WTC11 (cell line): ENCODE data around the gene SHISAL1. TPM values are rescaled to one million over a fixed set of nuclear protein-coding genes. Genes with fewer than 3 reads are reported as not detected.

Experiments
- ATAC-seq: fragments of 200-7000 bp; cut with Tn5 transposase; 2 replicates; pipeline ENCODE4 v1.10.0; 2021; ENCODE audit warnings: mild to moderate bottlenecking, moderate library complexity
- CTCF ChIA-PET: fragments of 300-600 bp; sonication (Branson Sonifier 250); formaldehyde crosslinking; loops from one replicate; lab custom pipeline; 2021; ENCODE audit warnings: antibody characterized with exemption; lab: Charles Lee
- POLR2A ChIA-PET: fragments of 350-600 bp; sonication (Branson Sonifier 250); formaldehyde crosslinking; loops from one replicate; lab custom pipeline; 2021; ENCODE audit warnings: antibody characterized with exemption; lab: Charles Lee
- DNase-seq: peaks from one replicate; pipeline ENCODE4 v3.0.0; 2021; ENCODE audit warnings: low spot score
- H3K27ac Mint-ChIP-seq: 2 replicates; pipeline ENCODE4 v1.8.0; 2021; ENCODE audit warnings: mixed read lengths
- H3K27me3 Mint-ChIP-seq: 2 replicates; pipeline ENCODE4 v1.8.0; 2021; ENCODE audit warnings: low read depth, mild to moderate bottlenecking, moderate library complexity, mixed read lengths
- H3K36me3 Mint-ChIP-seq: 2 replicates; pipeline ENCODE4 v1.8.0; 2021; ENCODE audit warnings: mixed read lengths
- H3K4me1 Mint-ChIP-seq: 2 replicates; pipeline ENCODE4 v1.8.0; 2022; ENCODE audit warnings: mixed read lengths
- H3K4me3 Mint-ChIP-seq: 2 replicates; pipeline ENCODE4 v1.8.0; 2021; ENCODE audit warnings: mild to moderate bottlenecking, moderate library complexity, mixed read lengths
- H3K9me3 Mint-ChIP-seq: 2 replicates; pipeline ENCODE4 v1.8.0; 2021; ENCODE audit warnings: mixed read lengths
- ATF1 ChIP-seq: sonication (generic); formaldehyde crosslinking; IDR thresholded peaks from 2 replicates; pipeline ENCODE4 v1.8.1; 2023; ENCODE audit warnings: mild to moderate bottlenecking, moderate library complexity, missing genetic modification reagents
- CBFB ChIP-seq: sonication (generic); formaldehyde crosslinking; IDR thresholded peaks from 2 replicates; pipeline ENCODE4 v1.8.1; 2022; ENCODE audit warnings: mild to moderate bottlenecking, low read depth, missing genetic modification reagents
- ESRRA ChIP-seq: sonication (generic); formaldehyde crosslinking; IDR thresholded peaks from 2 replicates; pipeline ENCODE4 v1.8.1; 2022; ENCODE audit warnings: mild to moderate bottlenecking, missing genetic modification reagents, borderline replicate concordance
- ETV6 ChIP-seq: sonication (generic); formaldehyde crosslinking; IDR thresholded peaks from 2 replicates; pipeline ENCODE4 v1.8.1; 2022; ENCODE audit warnings: mild to moderate bottlenecking, missing genetic modification reagents
- FOXP1 ChIP-seq: sonication (generic); formaldehyde crosslinking; IDR thresholded peaks from 2 replicates; pipeline ENCODE4 v1.8.0; 2022; ENCODE audit warnings: missing genetic modification reagents, mild to moderate bottlenecking, moderate library complexity, borderline replicate concordance
- GABPB1 ChIP-seq: sonication (generic); formaldehyde crosslinking; IDR thresholded peaks from 2 replicates; pipeline ENCODE4 v1.8.1; 2023; ENCODE audit warnings: mild to moderate bottlenecking, missing genetic modification reagents
- GRHL2 ChIP-seq: fragments of 250-450 bp; sonication (Bioruptor Pico); IDR thresholded peaks from 2 replicates; pipeline ENCODE4 v1.8.0; 2022; ENCODE audit warnings: mild to moderate bottlenecking, moderate library complexity; ENCODE audit not compliant: insufficient replicate concordance, severe bottlenecking
- KAT7 ChIP-seq: sonication (generic); formaldehyde crosslinking; IDR thresholded peaks from 2 replicates; pipeline ENCODE4 v1.8.1; 2023; ENCODE audit warnings: missing genetic modification reagents, mild to moderate bottlenecking, borderline replicate concordance
- NFE2L1 ChIP-seq: sonication (generic); formaldehyde crosslinking; IDR thresholded peaks from 2 replicates; pipeline ENCODE4 v1.8.1; 2023; ENCODE audit warnings: missing genetic modification reagents
- RORB ChIP-seq: fragments of 250-450 bp; sonication (Bioruptor Pico); IDR thresholded peaks from 2 replicates; pipeline ENCODE4 v1.9.0; 2021; ENCODE audit warnings: mild to moderate bottlenecking
- SMAD4 ChIP-seq: sonication (generic); formaldehyde crosslinking; IDR thresholded peaks from 2 replicates; pipeline ENCODE4 v1.8.0; 2022; ENCODE audit warnings: mild to moderate bottlenecking, missing genetic modification reagents
- TEAD1 ChIP-seq: sonication (generic); formaldehyde crosslinking; IDR thresholded peaks from 2 replicates; pipeline ENCODE4 v1.8.0; 2022; ENCODE audit warnings: mild to moderate bottlenecking, missing genetic modification reagents
- total RNA-seq: library from RNA; stranded (reverse); gene quantifications from 3 replicates; pipeline ENCODE4 v1.2.3, GENCODE V29; 2021
- TF ChIP-seq, protein P1 (sequence below): sonication (generic); formaldehyde crosslinking; IDR thresholded peaks from 2 replicates; pipeline ENCODE4 v1.8.0; 2023; ENCODE audit warnings: missing genetic modification reagents, mild to moderate bottlenecking, borderline replicate concordance
- TF ChIP-seq, protein P2 (sequence below): sonication (generic); formaldehyde crosslinking; IDR thresholded peaks from 2 replicates; pipeline ENCODE4 v1.8.0; 2023; ENCODE audit warnings: mild to moderate bottlenecking, missing genetic modification reagents
- TF ChIP-seq, protein P3 (sequence below): sonication (generic); formaldehyde crosslinking; IDR thresholded peaks from 2 replicates; pipeline ENCODE4 v1.8.1; 2022; ENCODE audit warnings: missing genetic modification reagents, borderline replicate concordance
- TF ChIP-seq, protein P4 (sequence below): fragments of 250-450 bp; sonication (Bioruptor Pico); IDR thresholded peaks from 2 replicates; pipeline ENCODE4 v1.9.0; 2021; ENCODE audit warnings: mild to moderate bottlenecking
- TF ChIP-seq, protein P5 (sequence below): fragments of 250-450 bp; sonication (Bioruptor Pico); IDR thresholded peaks from 2 replicates; pipeline ENCODE4 v1.8.0; 2021; ENCODE audit warnings: mild to moderate bottlenecking

The SHISAL1 gene
- total RNA-seq, 1 experiment from 2014 or later, result 2.7 TPM

DNA sequence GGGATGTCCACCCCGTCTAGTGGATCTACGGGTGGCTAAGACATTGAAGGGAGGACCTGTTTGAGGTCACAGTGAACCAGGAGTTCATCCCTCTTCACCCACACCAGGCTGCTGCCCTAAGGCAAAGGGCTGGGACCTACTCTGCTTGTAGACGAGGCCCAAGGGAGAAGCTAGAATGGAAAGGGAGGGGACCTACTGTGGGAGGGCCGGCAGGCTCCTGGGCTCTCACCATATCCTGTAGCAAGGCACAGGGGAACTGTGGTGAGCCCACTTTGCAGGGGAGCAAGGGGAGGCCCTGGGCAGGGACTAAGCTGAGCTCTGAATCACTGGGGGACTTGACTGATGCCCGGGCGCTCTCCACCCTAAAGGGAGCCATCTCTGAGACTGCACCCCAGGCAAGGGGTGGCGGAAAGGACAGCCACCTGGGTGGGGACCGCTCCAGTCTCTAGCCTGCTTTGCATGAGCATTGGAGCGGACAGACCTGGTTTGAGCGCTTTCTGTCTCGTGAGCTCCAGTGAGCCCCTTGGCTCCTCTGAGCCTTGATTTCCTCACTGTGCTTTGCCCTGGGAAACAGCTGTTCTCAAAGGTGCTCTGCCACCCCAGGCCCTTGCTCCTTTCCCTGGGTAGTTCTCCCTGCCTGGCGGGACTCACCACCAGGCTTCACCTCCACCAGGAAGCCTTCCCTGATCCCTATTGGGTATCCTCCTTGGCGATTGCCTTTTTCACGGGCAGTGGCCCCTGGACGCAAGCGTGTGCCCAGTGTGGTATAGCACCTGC lies 107.8 kb downstream of the SHISAL1 start:
- ChIA-PET POLR2A (no interaction called here), CTCF (no interaction called here)
- TF ChIP-seq ATF1 (no peak), RORB (CRISPR knock-in tag) (no peak), NFE2L1 (CRISPR knock-in tag) (no peak), ETV6 (CRISPR knock-in tag) (no peak), KAT7 (no peak), ESRRA (CRISPR knock-in tag) (no peak), GRHL2 (no peak), CBFB (CRISPR knock-in tag) (no peak), FOXP1 (no peak), SMAD4 (CRISPR knock-in tag) (no peak)
- TF ChIP-seq, protein P1, sequence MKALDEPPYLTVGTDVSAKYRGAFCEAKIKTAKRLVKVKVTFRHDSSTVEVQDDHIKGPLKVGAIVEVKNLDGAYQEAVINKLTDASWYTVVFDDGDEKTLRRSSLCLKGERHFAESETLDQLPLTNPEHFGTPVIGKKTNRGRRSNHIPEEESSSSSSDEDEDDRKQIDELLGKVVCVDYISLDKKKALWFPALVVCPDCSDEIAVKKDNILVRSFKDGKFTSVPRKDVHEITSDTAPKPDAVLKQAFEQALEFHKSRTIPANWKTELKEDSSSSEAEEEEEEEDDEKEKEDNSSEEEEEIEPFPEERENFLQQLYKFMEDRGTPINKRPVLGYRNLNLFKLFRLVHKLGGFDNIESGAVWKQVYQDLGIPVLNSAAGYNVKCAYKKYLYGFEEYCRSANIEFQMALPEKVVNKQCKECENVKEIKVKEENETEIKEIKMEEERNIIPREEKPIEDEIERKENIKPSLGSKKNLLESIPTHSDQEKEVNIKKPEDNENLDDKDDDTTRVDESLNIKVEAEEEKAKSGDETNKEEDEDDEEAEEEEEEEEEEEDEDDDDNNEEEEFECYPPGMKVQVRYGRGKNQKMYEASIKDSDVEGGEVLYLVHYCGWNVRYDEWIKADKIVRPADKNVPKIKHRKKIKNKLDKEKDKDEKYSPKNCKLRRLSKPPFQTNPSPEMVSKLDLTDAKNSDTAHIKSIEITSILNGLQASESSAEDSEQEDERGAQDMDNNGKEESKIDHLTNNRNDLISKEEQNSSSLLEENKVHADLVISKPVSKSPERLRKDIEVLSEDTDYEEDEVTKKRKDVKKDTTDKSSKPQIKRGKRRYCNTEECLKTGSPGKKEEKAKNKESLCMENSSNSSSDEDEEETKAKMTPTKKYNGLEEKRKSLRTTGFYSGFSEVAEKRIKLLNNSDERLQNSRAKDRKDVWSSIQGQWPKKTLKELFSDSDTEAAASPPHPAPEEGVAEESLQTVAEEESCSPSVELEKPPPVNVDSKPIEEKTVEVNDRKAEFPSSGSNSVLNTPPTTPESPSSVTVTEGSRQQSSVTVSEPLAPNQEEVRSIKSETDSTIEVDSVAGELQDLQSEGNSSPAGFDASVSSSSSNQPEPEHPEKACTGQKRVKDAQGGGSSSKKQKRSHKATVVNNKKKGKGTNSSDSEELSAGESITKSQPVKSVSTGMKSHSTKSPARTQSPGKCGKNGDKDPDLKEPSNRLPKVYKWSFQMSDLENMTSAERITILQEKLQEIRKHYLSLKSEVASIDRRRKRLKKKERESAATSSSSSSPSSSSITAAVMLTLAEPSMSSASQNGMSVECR (CRISPR knock-in tag), result no peak
- TF ChIP-seq, protein P2, sequence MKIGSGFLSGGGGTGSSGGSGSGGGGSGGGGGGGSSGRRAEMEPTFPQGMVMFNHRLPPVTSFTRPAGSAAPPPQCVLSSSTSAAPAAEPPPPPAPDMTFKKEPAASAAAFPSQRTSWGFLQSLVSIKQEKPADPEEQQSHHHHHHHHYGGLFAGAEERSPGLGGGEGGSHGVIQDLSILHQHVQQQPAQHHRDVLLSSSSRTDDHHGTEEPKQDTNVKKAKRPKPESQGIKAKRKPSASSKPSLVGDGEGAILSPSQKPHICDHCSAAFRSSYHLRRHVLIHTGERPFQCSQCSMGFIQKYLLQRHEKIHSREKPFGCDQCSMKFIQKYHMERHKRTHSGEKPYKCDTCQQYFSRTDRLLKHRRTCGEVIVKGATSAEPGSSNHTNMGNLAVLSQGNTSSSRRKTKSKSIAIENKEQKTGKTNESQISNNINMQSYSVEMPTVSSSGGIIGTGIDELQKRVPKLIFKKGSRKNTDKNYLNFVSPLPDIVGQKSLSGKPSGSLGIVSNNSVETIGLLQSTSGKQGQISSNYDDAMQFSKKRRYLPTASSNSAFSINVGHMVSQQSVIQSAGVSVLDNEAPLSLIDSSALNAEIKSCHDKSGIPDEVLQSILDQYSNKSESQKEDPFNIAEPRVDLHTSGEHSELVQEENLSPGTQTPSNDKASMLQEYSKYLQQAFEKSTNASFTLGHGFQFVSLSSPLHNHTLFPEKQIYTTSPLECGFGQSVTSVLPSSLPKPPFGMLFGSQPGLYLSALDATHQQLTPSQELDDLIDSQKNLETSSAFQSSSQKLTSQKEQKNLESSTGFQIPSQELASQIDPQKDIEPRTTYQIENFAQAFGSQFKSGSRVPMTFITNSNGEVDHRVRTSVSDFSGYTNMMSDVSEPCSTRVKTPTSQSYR (CRISPR knock-in tag), result no peak
- TF ChIP-seq, protein P3, sequence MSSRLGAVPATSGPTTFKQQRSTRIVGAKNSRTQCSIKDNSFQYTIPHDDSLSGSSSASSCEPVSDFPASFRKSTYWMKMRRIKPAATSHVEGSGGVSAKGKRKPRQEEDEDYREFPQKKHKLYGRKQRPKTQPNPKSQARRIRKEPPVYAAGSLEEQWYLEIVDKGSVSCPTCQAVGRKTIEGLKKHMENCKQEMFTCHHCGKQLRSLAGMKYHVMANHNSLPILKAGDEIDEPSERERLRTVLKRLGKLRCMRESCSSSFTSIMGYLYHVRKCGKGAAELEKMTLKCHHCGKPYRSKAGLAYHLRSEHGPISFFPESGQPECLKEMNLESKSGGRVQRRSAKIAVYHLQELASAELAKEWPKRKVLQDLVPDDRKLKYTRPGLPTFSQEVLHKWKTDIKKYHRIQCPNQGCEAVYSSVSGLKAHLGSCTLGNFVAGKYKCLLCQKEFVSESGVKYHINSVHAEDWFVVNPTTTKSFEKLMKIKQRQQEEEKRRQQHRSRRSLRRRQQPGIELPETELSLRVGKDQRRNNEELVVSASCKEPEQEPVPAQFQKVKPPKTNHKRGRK (CRISPR knock-in tag), result no peak
- TF ChIP-seq, protein P4, sequence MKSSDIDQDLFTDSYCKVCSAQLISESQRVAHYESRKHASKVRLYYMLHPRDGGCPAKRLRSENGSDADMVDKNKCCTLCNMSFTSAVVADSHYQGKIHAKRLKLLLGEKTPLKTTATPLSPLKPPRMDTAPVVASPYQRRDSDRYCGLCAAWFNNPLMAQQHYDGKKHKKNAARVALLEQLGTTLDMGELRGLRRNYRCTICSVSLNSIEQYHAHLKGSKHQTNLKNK (CRISPR knock-in tag), result no peak

DNA sequence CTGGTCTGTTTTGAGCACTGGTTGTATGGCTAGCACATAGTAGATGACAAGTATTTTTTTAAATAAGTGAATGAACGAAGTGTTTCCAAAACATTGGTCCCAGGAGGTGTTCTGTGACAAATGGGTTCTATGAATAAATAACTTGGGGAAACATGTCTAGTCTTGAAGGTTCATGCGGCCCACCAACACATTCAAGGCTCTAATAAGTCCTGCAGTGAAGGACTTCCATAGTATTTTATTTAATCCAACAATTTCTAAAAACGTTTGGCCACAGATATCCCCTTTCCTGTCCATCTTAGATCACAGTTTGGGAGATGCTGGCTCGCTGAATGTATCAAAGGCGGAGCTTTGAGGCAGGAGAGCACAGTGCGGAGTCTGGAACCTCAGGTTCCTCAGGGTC lies 109.5 kb downstream of the SHISAL1 start:
- Mint-ChIP-seq H3K4me3 (no peak overlapping the region), H3K36me3 (no peaks in the 10 kb centered on the region), H3K27ac (no peak overlapping the region), H3K4me1 (no peaks in the 10 kb centered on the region), H3K9me3 (no peaks in the 10 kb centered on the region), H3K27me3 (no peaks in the 10 kb centered on the region; the same call in 1 of the 2 replicates)
- no peak for ATAC-seq
- DNase-seq, result no peak
- POLR2A ChIA-PET, result no interaction called here
- CTCF ChIA-PET, result no interaction called here
- TF ChIP-seq TEAD1, result no peak
- TF ChIP-seq, protein P5, sequence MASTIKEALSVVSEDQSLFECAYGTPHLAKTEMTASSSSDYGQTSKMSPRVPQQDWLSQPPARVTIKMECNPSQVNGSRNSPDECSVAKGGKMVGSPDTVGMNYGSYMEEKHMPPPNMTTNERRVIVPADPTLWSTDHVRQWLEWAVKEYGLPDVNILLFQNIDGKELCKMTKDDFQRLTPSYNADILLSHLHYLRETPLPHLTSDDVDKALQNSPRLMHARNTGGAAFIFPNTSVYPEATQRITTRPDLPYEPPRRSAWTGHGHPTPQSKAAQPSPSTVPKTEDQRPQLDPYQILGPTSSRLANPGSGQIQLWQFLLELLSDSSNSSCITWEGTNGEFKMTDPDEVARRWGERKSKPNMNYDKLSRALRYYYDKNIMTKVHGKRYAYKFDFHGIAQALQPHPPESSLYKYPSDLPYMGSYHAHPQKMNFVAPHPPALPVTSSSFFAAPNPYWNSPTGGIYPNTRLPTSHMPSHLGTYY (CRISPR knock-in tag), result no peak
- TF ChIP-seq NFE2L1 (CRISPR knock-in tag), result no peak
- TF ChIP-seq GABPB1, result no peak

More for the DNA sequence above, 107.8 kb downstream of the SHISAL1 start:
- Mint-ChIP-seq H3K36me3 (0 out of 2 replicates have a peak, but pooled peaks cover 3% of the 10 kb centered on the region), H3K9me3 (peaks cover 12% of the 10 kb centered on the region), H3K4me3 (no peak overlapping the region), H3K27me3 (no peaks in the 10 kb centered on the region; the same call in 1 of the 2 replicates), H3K4me1 (no peaks in the 10 kb centered on the region), H3K27ac (no peak overlapping the region; the same call in 1 of the 2 replicates)
- DNase-seq, result peak; percentile 6
- ATAC-seq, result no peak
